DMS153 treated with DMSO at 0.1 percent for 48 hours (cell line): ENCODE data around the gene PUSL1.

Source experiments
- DNase-seq: peaks from one replicate; lab custom pipeline; 2025; ENCODE audit not compliant: unreplicated experiment; lab: John Stamatoyannopoulos, UW

The PUSL1 gene

GRCh38 chr1:1336931-1337792 is 28.8 kb downstream of the PUSL1 start:
- no peak for DNase-seq

GRCh38 chr1:1337793-1338147 is 29.4 kb downstream of the PUSL1 start:
- DNase-seq, result no peak

- DNase-seq, result no peak
Measured at GRCh38 chr1:1338278-1338677, 29.9 kb downstream of the PUSL1 start.

GRCh38 chr1:1340185-1340584 is 31.8 kb downstream of the PUSL1 start:
- no peak for DNase-seq

GRCh38 chr1:1340791-1341548 is 32.6 kb downstream of the PUSL1 start:
- no peak for DNase-seq

- no peak for DNase-seq
Measured at GRCh38 chr1:1341549-1342021, 33.2 kb downstream of the PUSL1 start.

GRCh38 chr1:1342061-1342562 is 33.7 kb downstream of the PUSL1 start:
- no peak for DNase-seq

GRCh38 chr1:1342584-1343115 is 34.3 kb downstream of the PUSL1 start:
- DNase-seq, result no peak

GRCh38 chr1:1343811-1344421 is 35.5 kb downstream of the PUSL1 start:
- DNase-seq, result no peak

- DNase-seq, result no peak
Measured at GRCh38 chr1:1344655-1345361, 36.4 kb downstream of the PUSL1 start.

- DNase-seq, result no peak
Measured at GRCh38 chr1:1345384-1345783, 37.0 kb downstream of the PUSL1 start.

- DNase-seq, result no peak
Measured at GRCh38 chr1:1345860-1346500, 37.6 kb downstream of the PUSL1 start.

GRCh38 chr1:1346501-1346890 is 38.1 kb downstream of the PUSL1 start:
- no peak for DNase-seq

GRCh38 chr1:1347026-1347595 is 38.7 kb downstream of the PUSL1 start:
- no peak for DNase-seq

GRCh38 chr1:1347663-1348419 is 39.4 kb downstream of the PUSL1 start:
- no peak for DNase-seq

- DNase-seq, result no peak
Measured at GRCh38 chr1:1348420-1349255, 40.2 kb downstream of the PUSL1 start.

- peak; percentile 61 for DNase-seq
Measured at GRCh38 chr1:1349256-1350012, 41.0 kb downstream of the PUSL1 start, which contains the start of gene DVL1. TSS of gene DVL1 (minus strand) at chr1:1349418. CDS start at chr1:1349065, 353 bp downstream.
